ENCODE data around the gene PTPN1.
"Not testable (repeated sequence)": the region's sequence is repeated elsewhere in the genome, so short reads cannot be mapped to it uniquely, and the experiment has no call there.

Gene PTPN1

DNA sequence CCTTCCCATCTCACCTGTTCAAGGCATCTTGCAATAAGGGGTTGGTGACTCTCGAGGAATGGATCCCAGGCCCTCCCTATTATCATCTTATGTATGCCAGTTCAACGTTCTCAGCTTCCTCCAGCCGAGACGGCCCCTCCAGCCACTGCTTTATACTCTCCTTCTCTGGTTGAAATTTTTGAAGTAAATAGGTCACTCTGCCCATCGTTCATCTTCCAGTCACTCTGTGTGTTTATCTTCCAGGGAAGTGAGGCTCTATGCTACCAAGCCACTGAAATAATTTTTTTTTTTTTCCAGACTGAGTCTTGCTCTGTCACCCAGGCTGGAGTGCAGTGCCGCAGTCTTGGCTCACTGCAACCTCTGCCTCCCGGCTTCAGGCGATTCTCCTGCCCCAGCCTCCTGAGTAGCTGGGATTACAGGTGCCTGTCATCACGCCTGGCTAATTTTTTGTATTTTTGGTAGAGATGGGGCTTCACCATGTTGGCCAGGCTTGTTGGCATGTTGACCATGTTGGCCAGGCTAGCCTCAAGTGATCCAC is 17.0 kb downstream of the PTPN1 start:
- H3K36me3 ChIP-seq (ENCODE audit: insufficient read depth, low read depth, low read length), result no peaks in the 10 kb centered on the region
- H3K4me1 ChIP-seq (ENCODE audit: insufficient read depth, low read length), result no peaks in the 10 kb centered on the region; the same call in 1 of the 2 replicates
- no peak overlapping the region for H3K9ac ChIP-seq (ENCODE audit: low read depth, low read length)
- H3K4me3 ChIP-seq (ENCODE audit: low read length), result no peak overlapping the region
- no peaks in the 10 kb centered on the region for H3K27me3 ChIP-seq (ENCODE audit: insufficient read depth, low read length)
- H3K27ac ChIP-seq (ENCODE audit: low read length), result no peak overlapping the region
- no peaks in the 10 kb centered on the region for H3K9me3 ChIP-seq (ENCODE audit: insufficient read depth, low read depth, low read length)

DNA sequence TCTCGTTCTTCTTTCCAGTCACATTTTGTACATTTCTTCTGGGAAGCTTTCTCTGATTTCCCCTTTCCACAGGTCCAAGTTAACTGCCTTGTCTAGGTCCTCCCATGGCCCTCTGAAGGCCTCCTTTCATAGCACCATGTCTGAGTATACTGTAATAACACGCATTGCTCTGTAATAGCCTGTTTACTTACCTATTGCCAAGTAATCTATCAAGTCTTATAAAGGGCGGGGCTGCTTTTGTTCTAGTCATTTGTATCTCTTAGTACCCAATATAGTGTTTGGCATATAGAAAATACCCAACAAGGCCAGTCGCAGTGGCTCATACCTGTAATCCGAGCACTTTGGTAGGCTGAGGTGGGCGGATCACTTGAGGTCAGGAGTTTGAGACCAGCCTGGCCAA is 17.9 kb downstream of the PTPN1 start:
- no peaks in the 10 kb centered on the region; the same call in 1 of the 2 replicates for H3K4me1 ChIP-seq (ENCODE audit: insufficient read depth, low read length)

GRCh38 chr20:50528804-50529351 is 18.7 kb downstream of the PTPN1 start:
- Histone ChIP-seq H3K27ac (ENCODE audit: low read length) (no peak overlapping the region), H3K4me1 (ENCODE audit: insufficient read depth, low read length) (no peaks in the 10 kb centered on the region; the same call in 1 of the 2 replicates), H3K9me3 (ENCODE audit: insufficient read depth, low read depth, low read length) (no peaks in the 10 kb centered on the region), H3K27me3 (ENCODE audit: insufficient read depth, low read length) (no peaks in the 10 kb centered on the region), H3K36me3 (ENCODE audit: insufficient read depth, low read depth, low read length) (no peaks in the 10 kb centered on the region), H3K4me3 (ENCODE audit: low read length) (no peak overlapping the region), H3K9ac (ENCODE audit: low read depth, low read length) (no peak overlapping the region)

More for the DNA sequence above, 17.9 kb downstream of the PTPN1 start:
- Histone ChIP-seq H3K27me3 (ENCODE audit: insufficient read depth, low read length) (no peaks in the 10 kb centered on the region), H3K36me3 (ENCODE audit: insufficient read depth, low read depth, low read length) (no peaks in the 10 kb centered on the region), H3K9ac (ENCODE audit: low read depth, low read length) (no peak overlapping the region), H3K4me3 (ENCODE audit: low read length) (no peak overlapping the region), H3K9me3 (ENCODE audit: insufficient read depth, low read depth, low read length) (no peaks in the 10 kb centered on the region), H3K27ac (ENCODE audit: low read length) (no peak overlapping the region)

GRCh38 chr20:50532221-50532620 is 22.0 kb downstream of the PTPN1 start:
- Histone ChIP-seq H3K4me1 (ENCODE audit: insufficient read depth, low read length) (no peaks in the 10 kb centered on the region), H3K4me3 (ENCODE audit: low read length) (no peak overlapping the region), H3K36me3 (ENCODE audit: insufficient read depth, low read depth, low read length) (no peaks in the 10 kb centered on the region), H3K9ac (ENCODE audit: low read depth, low read length) (no peak overlapping the region), H3K9me3 (ENCODE audit: insufficient read depth, low read depth, low read length) (no peaks in the 10 kb centered on the region), H3K27ac (ENCODE audit: low read length) (no peak overlapping the region), H3K27me3 (ENCODE audit: insufficient read depth, low read length) (no peaks in the 10 kb centered on the region)

GRCh38 chr20:50533061-50533460 is 22.9 kb downstream of the PTPN1 start:
- H3K9ac ChIP-seq (ENCODE audit: low read depth, low read length), result no peak overlapping the region
- no peak overlapping the region for H3K4me3 ChIP-seq (ENCODE audit: low read length)
- H3K36me3 ChIP-seq (ENCODE audit: insufficient read depth, low read depth, low read length), result no peaks in the 10 kb centered on the region
- no peaks in the 10 kb centered on the region for H3K4me1 ChIP-seq (ENCODE audit: insufficient read depth, low read length)
- H3K27ac ChIP-seq (ENCODE audit: low read length), result no peak overlapping the region
- H3K9me3 ChIP-seq (ENCODE audit: insufficient read depth, low read depth, low read length), result no peaks in the 10 kb centered on the region
- no peaks in the 10 kb centered on the region for H3K27me3 ChIP-seq (ENCODE audit: insufficient read depth, low read length)

- Histone ChIP-seq H3K9me3 (ENCODE audit: insufficient read depth, low read depth, low read length) (no peaks in the 10 kb centered on the region), H3K4me1 (ENCODE audit: insufficient read depth, low read length) (no peaks in the 10 kb centered on the region), H3K4me3 (ENCODE audit: low read length) (no peak overlapping the region), H3K27me3 (ENCODE audit: insufficient read depth, low read length) (no peaks in the 10 kb centered on the region), H3K9ac (ENCODE audit: low read depth, low read length) (no peak overlapping the region), H3K36me3 (ENCODE audit: insufficient read depth, low read depth, low read length) (no peaks in the 10 kb centered on the region), H3K27ac (ENCODE audit: low read length) (no peak overlapping the region)
These were observed 23.3 kb downstream of the PTPN1 start for GRCh38 chr20:50533464-50533863.

DNA sequence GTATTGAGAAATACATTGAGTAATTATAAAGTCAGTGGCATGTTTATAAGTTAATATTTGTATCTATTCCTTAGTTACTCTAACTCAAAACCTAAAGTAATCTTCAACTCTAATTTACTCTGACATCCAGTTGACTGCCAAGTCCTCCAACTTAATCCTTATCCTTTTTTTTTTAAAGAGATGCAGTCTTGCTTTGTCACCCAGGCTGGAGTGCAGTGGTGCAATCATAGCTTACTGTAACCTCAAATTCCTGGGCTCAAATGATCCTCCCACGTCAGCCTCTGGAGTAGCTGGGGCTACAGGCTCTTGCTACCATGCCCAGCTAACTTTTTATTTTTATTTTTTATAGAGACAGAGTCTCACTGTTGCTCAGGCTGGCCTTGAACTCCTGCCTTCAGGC is 24.4 kb downstream of the PTPN1 start:
- Histone ChIP-seq H3K4me1 (ENCODE audit: insufficient read depth, low read length) (no peaks in the 10 kb centered on the region), H3K27me3 (ENCODE audit: insufficient read depth, low read length) (no peaks in the 10 kb centered on the region), H3K27ac (ENCODE audit: low read length) (no peak overlapping the region), H3K9ac (ENCODE audit: low read depth, low read length) (no peak overlapping the region), H3K4me3 (ENCODE audit: low read length) (no peak overlapping the region), H3K9me3 (ENCODE audit: insufficient read depth, low read depth, low read length) (no peaks in the 10 kb centered on the region), H3K36me3 (ENCODE audit: insufficient read depth, low read depth, low read length) (no peaks in the 10 kb centered on the region)

GRCh38 chr20:50535162-50535561 is 25.0 kb downstream of the PTPN1 start:
- Histone ChIP-seq H3K27ac (ENCODE audit: low read length) (no peak overlapping the region), H3K4me1 (ENCODE audit: insufficient read depth, low read length) (no peaks in the 10 kb centered on the region), H3K36me3 (ENCODE audit: insufficient read depth, low read depth, low read length) (no peaks in the 10 kb centered on the region)

GRCh38 chr20:50536333-50536732 is 26.1 kb downstream of the PTPN1 start:
- H3K4me3 ChIP-seq (ENCODE audit: low read length), result no peak overlapping the region

More at GRCh38 chr20:50535162-50535561, 25.0 kb downstream of the PTPN1 start:
- Histone ChIP-seq H3K4me3 (ENCODE audit: low read length) (no peak overlapping the region), H3K27me3 (ENCODE audit: insufficient read depth, low read length) (no peaks in the 10 kb centered on the region), H3K9ac (ENCODE audit: low read depth, low read length) (no peak overlapping the region), H3K9me3 (ENCODE audit: insufficient read depth, low read depth, low read length) (no peaks in the 10 kb centered on the region)

DNA sequence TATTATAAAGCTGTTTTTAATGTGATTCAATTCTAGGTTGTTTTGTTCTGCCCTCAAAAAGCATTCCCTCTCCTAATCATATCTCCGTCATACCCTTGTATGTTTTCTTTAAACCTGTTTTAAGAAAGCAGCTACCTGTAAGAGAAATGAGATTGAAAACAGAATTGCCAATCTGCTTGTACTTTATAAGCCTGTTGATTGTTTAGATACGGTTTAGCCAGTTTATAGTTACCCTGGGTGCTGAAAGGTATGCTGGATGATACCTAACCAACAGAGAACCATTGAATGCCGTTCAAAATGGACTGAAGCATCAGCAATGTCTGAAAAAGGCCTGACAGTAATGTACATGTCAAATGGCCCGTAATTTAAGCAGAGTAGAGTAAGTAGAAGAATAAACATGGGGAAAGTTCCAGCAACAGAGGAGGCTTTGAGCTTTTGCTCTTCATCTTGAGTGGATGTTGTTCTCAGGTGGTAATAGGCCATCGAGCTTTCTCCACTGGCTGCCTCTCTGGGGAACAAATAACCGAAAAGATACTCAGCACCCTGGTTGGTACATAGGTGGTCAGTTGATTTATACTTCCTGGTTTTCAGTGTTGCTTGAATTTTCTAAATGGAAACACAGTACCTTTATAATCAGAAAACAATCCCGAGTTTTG is 27.5 kb downstream of the PTPN1 start:
- H3K36me3 ChIP-seq (ENCODE audit: insufficient read depth, low read depth, low read length), result no peaks in the 10 kb centered on the region
- no peak overlapping the region for H3K27ac ChIP-seq (ENCODE audit: low read length)
- no peaks in the 10 kb centered on the region for H3K27me3 ChIP-seq (ENCODE audit: insufficient read depth, low read length)
- no peak overlapping the region for H3K4me3 ChIP-seq (ENCODE audit: low read length)
- H3K9ac ChIP-seq (ENCODE audit: low read depth, low read length), result no peak overlapping the region
- no peaks in the 10 kb centered on the region for H3K9me3 ChIP-seq (ENCODE audit: insufficient read depth, low read depth, low read length)
- H3K4me1 ChIP-seq (ENCODE audit: insufficient read depth, low read length), result peaks cover 5% of the 10 kb centered on the region; the same call in 1 of the 2 replicates

More at GRCh38 chr20:50536333-50536732, 26.1 kb downstream of the PTPN1 start:
- Histone ChIP-seq H3K36me3 (ENCODE audit: insufficient read depth, low read depth, low read length) (no peaks in the 10 kb centered on the region), H3K27ac (ENCODE audit: low read length) (no peak overlapping the region), H3K9ac (ENCODE audit: low read depth, low read length) (no peak overlapping the region), H3K4me1 (ENCODE audit: insufficient read depth, low read length) (peaks cover 5% of the 10 kb centered on the region; the same call in 1 of the 2 replicates), H3K27me3 (ENCODE audit: insufficient read depth, low read length) (no peaks in the 10 kb centered on the region), H3K9me3 (ENCODE audit: insufficient read depth, low read depth, low read length) (no peaks in the 10 kb centered on the region)

DNA sequence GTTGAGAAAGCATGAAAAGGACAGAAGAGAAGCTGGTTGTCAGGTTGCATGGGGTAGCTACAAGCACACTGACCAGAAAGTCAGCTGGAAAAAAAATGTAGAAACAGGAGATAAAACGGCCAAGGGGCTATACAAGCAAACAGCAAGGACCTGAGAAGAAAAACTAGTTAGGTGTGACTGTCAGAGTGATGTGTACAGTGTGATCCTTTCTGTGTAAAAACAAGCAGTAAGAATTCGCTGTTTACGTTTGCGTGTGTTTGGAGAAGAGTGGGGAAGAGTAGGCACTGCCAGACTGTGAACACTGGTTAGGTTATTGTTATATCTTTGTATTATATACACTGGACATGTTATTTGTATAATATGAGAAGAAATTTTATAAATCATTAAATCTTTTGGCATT is 28.1 kb downstream of the PTPN1 start:
- H3K4me3 ChIP-seq (ENCODE audit: low read length), result no peak overlapping the region
- no peaks in the 10 kb centered on the region for H3K9me3 ChIP-seq (ENCODE audit: insufficient read depth, low read depth, low read length)
- peaks cover 5% of the 10 kb centered on the region; the same call in 1 of the 2 replicates for H3K4me1 ChIP-seq (ENCODE audit: insufficient read depth, low read length)
- H3K36me3 ChIP-seq (ENCODE audit: insufficient read depth, low read depth, low read length), result no peaks in the 10 kb centered on the region
- no peak overlapping the region for H3K27ac ChIP-seq (ENCODE audit: low read length)
- no peaks in the 10 kb centered on the region for H3K27me3 ChIP-seq (ENCODE audit: insufficient read depth, low read length)
- no peak overlapping the region for H3K9ac ChIP-seq (ENCODE audit: low read depth, low read length)

DNA sequence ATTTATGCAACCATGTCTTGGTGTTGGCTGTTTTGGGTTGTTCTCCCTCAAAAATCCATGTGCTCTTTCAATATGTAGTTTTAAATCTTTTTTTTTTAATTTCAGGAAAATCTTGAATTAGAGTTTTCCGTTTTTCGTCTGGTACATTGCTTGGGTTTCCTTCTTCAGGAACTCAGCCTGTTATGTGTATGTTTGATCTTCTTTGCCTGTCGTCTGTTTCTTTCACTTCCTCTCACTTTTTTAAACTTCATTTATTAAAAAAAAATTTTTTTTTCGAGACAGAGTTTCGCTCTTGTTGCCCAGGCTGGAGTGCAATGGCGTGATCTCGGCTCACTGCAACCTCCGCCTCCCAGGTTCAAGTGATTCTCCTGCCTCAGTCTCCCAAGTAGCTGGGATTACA is 29.6 kb downstream of the PTPN1 start:
- not testable (repeated sequence) for H3K9me3 ChIP-seq (ENCODE audit: insufficient read depth, low read depth, low read length)

More for the DNA sequence above, 29.6 kb downstream of the PTPN1 start:
- not testable (repeated sequence) for H3K4me1 ChIP-seq (ENCODE audit: insufficient read depth, low read length); H3K27me3 ChIP-seq (ENCODE audit: insufficient read depth, low read length); H3K4me3 ChIP-seq (ENCODE audit: low read length); H3K9ac ChIP-seq (ENCODE audit: low read depth, low read length); H3K27ac ChIP-seq (ENCODE audit: low read length); H3K36me3 ChIP-seq (ENCODE audit: insufficient read depth, low read depth, low read length)

Measured in iPS-20b (cell line).